ENCODE results near the gene TPST2.

TPST2 gene

DNA sequence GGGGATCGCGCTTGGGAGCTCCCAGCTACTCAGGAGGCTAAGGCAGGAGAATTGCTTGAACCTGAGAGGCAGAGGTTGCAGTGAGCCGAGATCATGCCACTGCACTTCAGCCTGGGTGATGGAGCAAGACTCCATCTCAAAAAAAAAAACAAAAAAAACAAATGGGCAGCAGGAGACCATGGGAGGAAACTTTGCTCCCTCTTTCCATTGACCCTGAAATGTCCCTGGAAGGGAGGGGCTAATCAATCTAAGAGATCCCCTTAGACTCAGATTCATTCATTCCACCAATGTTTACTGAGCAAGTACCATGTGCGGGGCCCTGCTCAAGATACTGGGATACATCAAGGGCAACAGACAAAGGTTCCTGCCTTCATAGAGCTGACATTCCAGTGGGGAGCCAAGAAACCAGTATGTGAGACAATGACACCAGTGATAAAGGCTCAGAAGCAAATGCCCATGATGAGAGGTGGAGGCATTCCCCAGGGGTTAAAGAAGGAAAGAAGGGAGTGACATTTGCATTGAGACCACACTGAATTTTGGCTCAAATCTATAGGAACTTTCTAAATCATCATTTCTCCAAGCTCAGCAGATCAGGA, 39.9 kb downstream of the TPST2 start:
- no peak overlapping the region for H3K27ac ChIP-seq (ENCODE audit: low read depth, low read length)
- no peak overlapping the region for H3K4me3 ChIP-seq (ENCODE audit: low read depth in 1 of 2, low read length in 2 of 2)
- H3K4me1 ChIP-seq (ENCODE audit: control insufficient read depth in 1 of 2, insufficient read depth in 2 of 2, low read length in 2 of 2): no peaks in the 10 kb centered on the region
- H3K27me3 ChIP-seq (ENCODE audit: control insufficient read depth in 1 of 2, insufficient read depth in 2 of 2, low read length in 2 of 2): no peaks in the 10 kb centered on the region
- H3K9me3 ChIP-seq (ENCODE audit: control insufficient read depth in 1 of 2, low read length in 2 of 2): no peaks in the 10 kb centered on the region
- peaks cover 0 to 1% of the 10 kb centered on the region in 2 donors for H3K36me3 ChIP-seq (ENCODE audit: control insufficient read depth in 1 of 2, insufficient read depth in 2 of 2, low read length in 2 of 2)
- no peak overlapping the region for H3K9ac ChIP-seq (ENCODE audit: low read depth in 1 of 2, low read length in 2 of 2)

- H3K36me3 ChIP-seq (ENCODE audit: control insufficient read depth in 1 of 2, insufficient read depth in 2 of 2, low read length in 2 of 2): peaks cover 0 to 6% of the 10 kb centered on the region in 2 donors
- H3K27ac ChIP-seq (ENCODE audit: low read depth, low read length): no peak overlapping the region
- H3K4me3 ChIP-seq (ENCODE audit: low read depth in 1 of 2, low read length in 2 of 2): no peak overlapping the region
- no peaks in the 10 kb centered on the region for H3K27me3 ChIP-seq (ENCODE audit: control insufficient read depth in 1 of 2, insufficient read depth in 2 of 2, low read length in 2 of 2)
- H3K4me1 ChIP-seq (ENCODE audit: control insufficient read depth in 1 of 2, insufficient read depth in 2 of 2, low read length in 2 of 2): no peaks in the 10 kb centered on the region
- no peaks in the 10 kb centered on the region for H3K9me3 ChIP-seq (ENCODE audit: control insufficient read depth in 1 of 2, low read length in 2 of 2)
- no peak overlapping the region for H3K9ac ChIP-seq (ENCODE audit: low read depth in 1 of 2, low read length in 2 of 2)
Measured at GRCh38 chr22:26548984-26549383, 40.9 kb downstream of the TPST2 start.

DNA sequence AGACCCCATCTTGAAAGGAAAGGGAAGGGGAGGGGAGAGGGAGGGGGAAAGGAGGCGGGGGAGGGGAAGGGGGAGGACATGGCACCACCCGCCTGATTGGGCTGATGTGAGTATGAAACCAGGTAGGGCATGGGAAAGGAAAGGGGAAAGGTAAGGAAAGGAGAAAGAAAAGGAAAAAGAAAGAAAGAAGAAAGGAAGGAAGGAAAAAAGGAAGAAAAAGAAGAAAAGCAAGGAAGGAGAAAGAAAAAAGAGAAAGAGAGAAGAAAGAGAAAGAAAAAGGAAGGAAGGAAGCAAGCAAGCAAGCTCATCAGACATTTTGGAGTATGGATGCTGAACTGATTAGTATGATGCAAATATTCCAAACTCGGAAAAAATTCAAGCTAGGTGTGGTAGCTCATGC, 41.6 kb downstream of the TPST2 start:
- H3K9ac ChIP-seq (ENCODE audit: low read depth in 1 of 2, low read length in 2 of 2): no peak overlapping the region
- no peak overlapping the region for H3K27ac ChIP-seq (ENCODE audit: low read depth, low read length)
- H3K36me3 ChIP-seq (ENCODE audit: control insufficient read depth in 1 of 2, insufficient read depth in 2 of 2, low read length in 2 of 2): peaks cover 0 to 6% of the 10 kb centered on the region in 2 donors
- H3K4me1 ChIP-seq (ENCODE audit: control insufficient read depth in 1 of 2, insufficient read depth in 2 of 2, low read length in 2 of 2): no peaks in the 10 kb centered on the region
- H3K9me3 ChIP-seq (ENCODE audit: control insufficient read depth in 1 of 2, low read length in 2 of 2): no peaks in the 10 kb centered on the region
- no peaks in the 10 kb centered on the region for H3K27me3 ChIP-seq (ENCODE audit: control insufficient read depth in 1 of 2, insufficient read depth in 2 of 2, low read length in 2 of 2)
- H3K4me3 ChIP-seq (ENCODE audit: low read depth in 1 of 2, low read length in 2 of 2): no peak overlapping the region

- Histone ChIP-seq H3K4me3 (ENCODE audit: low read depth in 1 of 2, low read length in 2 of 2) (no peak overlapping the region), H3K27me3 (ENCODE audit: control insufficient read depth in 1 of 2, insufficient read depth in 2 of 2, low read length in 2 of 2) (no peaks in the 10 kb centered on the region), H3K9me3 (ENCODE audit: control insufficient read depth in 1 of 2, low read length in 2 of 2) (no peaks in the 10 kb centered on the region), H3K27ac (ENCODE audit: low read depth, low read length) (no peak overlapping the region), H3K9ac (ENCODE audit: low read depth in 1 of 2, low read length in 2 of 2) (no peak overlapping the region), H3K36me3 (ENCODE audit: control insufficient read depth in 1 of 2, insufficient read depth in 2 of 2, low read length in 2 of 2) (peaks cover 0 to 6% of the 10 kb centered on the region in 2 donors), H3K4me1 (ENCODE audit: control insufficient read depth in 1 of 2, insufficient read depth in 2 of 2, low read length in 2 of 2) (peaks cover 0 to 3% of the 10 kb centered on the region in 2 donors)
Measured at GRCh38 chr22:26547837-26548236, 42.1 kb downstream of the TPST2 start.

DNA sequence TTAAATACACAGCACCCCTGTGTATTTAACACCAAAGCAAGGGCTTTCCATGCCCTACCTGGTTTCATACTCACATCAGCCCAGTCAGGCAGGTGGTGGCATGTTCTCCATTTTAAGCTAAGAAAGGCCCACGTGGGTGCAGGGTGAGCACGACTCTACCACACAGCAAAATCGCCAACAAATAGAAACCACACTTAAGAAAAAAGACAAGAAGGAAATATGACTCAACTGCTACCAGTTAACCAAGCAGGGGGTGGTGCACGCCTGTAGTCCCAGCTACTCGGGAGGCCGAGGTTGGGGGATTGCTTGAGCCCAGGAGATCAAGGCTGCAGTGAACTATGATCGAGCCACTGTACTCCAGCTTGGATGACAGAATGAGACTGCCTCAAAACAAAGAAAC, 42.5 kb downstream of the TPST2 start:
- Histone ChIP-seq H3K4me3 (ENCODE audit: low read depth in 1 of 2, low read length in 2 of 2) (no peak overlapping the region), H3K4me1 (ENCODE audit: control insufficient read depth in 1 of 2, insufficient read depth in 2 of 2, low read length in 2 of 2) (peaks cover 0 to 3% of the 10 kb centered on the region in 2 donors), H3K9me3 (ENCODE audit: control insufficient read depth in 1 of 2, low read length in 2 of 2) (no peaks in the 10 kb centered on the region), H3K36me3 (ENCODE audit: control insufficient read depth in 1 of 2, insufficient read depth in 2 of 2, low read length in 2 of 2) (peaks cover 0 to 6% of the 10 kb centered on the region in 2 donors), H3K9ac (ENCODE audit: low read depth in 1 of 2, low read length in 2 of 2) (no peak overlapping the region), H3K27ac (ENCODE audit: low read depth, low read length) (no peak overlapping the region), H3K27me3 (ENCODE audit: control insufficient read depth in 1 of 2, insufficient read depth in 2 of 2, low read length in 2 of 2) (no peaks in the 10 kb centered on the region)

DNA sequence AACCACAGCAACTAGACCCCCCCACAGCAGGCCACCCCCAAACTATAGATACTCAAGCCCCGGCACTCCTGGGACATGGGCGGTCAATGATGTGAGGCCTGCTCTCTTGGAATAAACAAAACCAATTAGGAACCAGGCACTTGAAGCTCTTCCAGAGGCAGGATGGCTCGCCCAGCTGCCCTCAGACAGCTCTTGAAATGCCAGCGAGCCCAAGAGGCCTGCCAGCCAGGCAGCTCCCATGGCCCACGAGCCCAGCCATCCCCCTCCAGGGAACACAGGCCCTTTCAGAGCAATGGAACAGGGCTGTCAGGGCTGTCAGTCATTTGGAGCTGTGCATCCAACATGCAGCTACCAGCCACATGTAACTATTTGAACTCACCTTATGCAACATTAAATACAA, 43.6 kb downstream of the TPST2 start:
- Histone ChIP-seq H3K27ac (ENCODE audit: low read depth, low read length) (no peak overlapping the region), H3K9me3 (ENCODE audit: control insufficient read depth in 1 of 2, low read length in 2 of 2) (no peaks in the 10 kb centered on the region), H3K9ac (ENCODE audit: low read depth in 1 of 2, low read length in 2 of 2) (no peak overlapping the region), H3K36me3 (ENCODE audit: control insufficient read depth in 1 of 2, insufficient read depth in 2 of 2, low read length in 2 of 2) (peaks cover 0 to 9% of the 10 kb centered on the region in 2 donors), H3K27me3 (ENCODE audit: control insufficient read depth in 1 of 2, insufficient read depth in 2 of 2, low read length in 2 of 2) (no peaks in the 10 kb centered on the region), H3K4me3 (ENCODE audit: low read depth in 1 of 2, low read length in 2 of 2) (no peak overlapping the region), H3K4me1 (ENCODE audit: control insufficient read depth in 1 of 2, insufficient read depth in 2 of 2, low read length in 2 of 2) (peaks cover 0 to 3% of the 10 kb centered on the region in 2 donors)

DNA sequence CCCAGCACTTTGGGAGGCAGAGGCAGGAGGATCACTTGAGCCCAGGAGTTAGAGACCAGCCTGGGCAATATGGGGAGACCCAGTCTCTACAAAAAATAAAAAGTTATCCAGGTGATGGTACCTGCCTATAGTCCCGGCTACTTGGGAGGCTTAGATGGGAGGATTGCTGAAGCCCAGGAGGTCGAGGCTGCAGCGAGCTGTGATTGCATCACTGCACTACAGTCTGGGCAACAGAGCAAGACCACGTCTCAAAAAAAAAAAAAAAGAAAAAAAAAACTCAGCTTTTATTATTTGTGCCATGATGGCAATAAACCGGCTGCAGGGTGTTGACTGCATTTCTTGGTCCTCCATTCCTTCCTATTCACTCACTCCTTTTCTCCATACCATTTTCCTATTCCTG, 44.1 kb downstream of the TPST2 start:
- Histone ChIP-seq H3K27ac (ENCODE audit: low read depth, low read length) (no peak overlapping the region), H3K4me3 (ENCODE audit: low read depth in 1 of 2, low read length in 2 of 2) (no peak overlapping the region), H3K9ac (ENCODE audit: low read depth in 1 of 2, low read length in 2 of 2) (no peak overlapping the region), H3K27me3 (ENCODE audit: control insufficient read depth in 1 of 2, insufficient read depth in 2 of 2, low read length in 2 of 2) (no peaks in the 10 kb centered on the region), H3K9me3 (ENCODE audit: control insufficient read depth in 1 of 2, low read length in 2 of 2) (no peaks in the 10 kb centered on the region), H3K36me3 (ENCODE audit: control insufficient read depth in 1 of 2, insufficient read depth in 2 of 2, low read length in 2 of 2) (peaks cover 3 to 13% of the 10 kb centered on the region in 2 donors), H3K4me1 (ENCODE audit: control insufficient read depth in 1 of 2, insufficient read depth in 2 of 2, low read length in 2 of 2) (peaks cover 0 to 3% of the 10 kb centered on the region in 2 donors)

GRCh38 chr22:26545385-26545784, 44.5 kb downstream of the TPST2 start:
- Histone ChIP-seq H3K4me3 (ENCODE audit: low read depth in 1 of 2, low read length in 2 of 2) (no peak overlapping the region), H3K4me1 (ENCODE audit: control insufficient read depth in 1 of 2, insufficient read depth in 2 of 2, low read length in 2 of 2) (peaks cover 0 to 3% of the 10 kb centered on the region in 2 donors), H3K9ac (ENCODE audit: low read depth in 1 of 2, low read length in 2 of 2) (no peak overlapping the region), H3K27me3 (ENCODE audit: control insufficient read depth in 1 of 2, insufficient read depth in 2 of 2, low read length in 2 of 2) (no peaks in the 10 kb centered on the region), H3K36me3 (ENCODE audit: control insufficient read depth in 1 of 2, insufficient read depth in 2 of 2, low read length in 2 of 2) (peaks cover 8 to 18% of the 10 kb centered on the region in 2 donors), H3K9me3 (ENCODE audit: control insufficient read depth in 1 of 2, low read length in 2 of 2) (no peaks in the 10 kb centered on the region), H3K27ac (ENCODE audit: low read depth, low read length) (no peak overlapping the region)

DNA sequence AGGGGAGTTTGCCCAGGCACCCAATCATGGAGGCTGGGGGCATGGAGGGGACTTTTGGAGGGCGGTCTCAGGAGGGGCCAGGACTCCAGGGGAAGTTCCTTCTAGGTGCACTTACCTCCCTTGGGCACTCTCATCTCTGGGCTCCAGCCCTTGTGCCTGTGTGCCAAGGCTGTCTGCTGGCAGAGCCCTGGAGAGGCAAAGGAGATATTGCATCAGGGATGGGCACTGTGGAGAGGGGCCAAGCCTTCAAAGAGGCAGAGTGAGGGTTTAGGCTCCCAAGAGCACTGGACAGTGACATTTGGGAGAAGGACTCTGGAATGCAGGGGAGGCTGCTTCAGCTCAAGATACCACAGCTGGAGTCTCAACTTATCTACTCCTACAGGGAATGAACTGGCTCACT, 45.4 kb downstream of the TPST2 start:
- Histone ChIP-seq H3K36me3 (ENCODE audit: control insufficient read depth in 1 of 2, insufficient read depth in 2 of 2, low read length in 2 of 2) (peaks cover 8 to 27% of the 10 kb centered on the region in 2 donors), H3K9me3 (ENCODE audit: control insufficient read depth in 1 of 2, low read length in 2 of 2) (no peaks in the 10 kb centered on the region), H3K9ac (ENCODE audit: low read depth in 1 of 2, low read length in 2 of 2) (no peak overlapping the region), H3K27me3 (ENCODE audit: control insufficient read depth in 1 of 2, insufficient read depth in 2 of 2, low read length in 2 of 2) (no peaks in the 10 kb centered on the region), H3K4me3 (ENCODE audit: low read depth in 1 of 2, low read length in 2 of 2) (no peak overlapping the region), H3K27ac (ENCODE audit: low read depth, low read length) (no peak overlapping the region), H3K4me1 (ENCODE audit: control insufficient read depth in 1 of 2, insufficient read depth in 2 of 2, low read length in 2 of 2) (peaks cover 0 to 3% of the 10 kb centered on the region in 2 donors)

DNA sequence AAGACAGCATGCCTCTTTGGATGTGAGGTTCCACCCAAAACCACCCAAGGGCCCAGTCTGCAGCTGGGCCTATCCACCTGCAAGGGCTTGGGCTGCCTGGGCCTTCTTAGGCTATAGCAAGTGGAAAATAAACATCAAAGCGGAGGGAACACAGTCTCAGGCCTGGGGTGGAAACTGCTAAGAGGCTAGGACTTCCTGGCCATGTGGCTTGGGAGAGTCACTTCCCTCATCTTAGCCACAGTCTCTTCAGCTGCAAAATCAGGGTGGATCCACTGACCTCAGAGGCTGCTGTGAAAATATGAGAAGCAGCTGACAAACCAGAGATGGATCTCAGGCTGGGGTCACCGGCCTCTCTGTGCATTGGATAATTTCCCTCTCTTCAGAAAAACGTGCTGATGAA, 47.1 kb downstream of the TPST2 start:
- Histone ChIP-seq H3K4me3 (ENCODE audit: low read depth in 1 of 2, low read length in 2 of 2) (no peak overlapping the region), H3K9me3 (ENCODE audit: control insufficient read depth in 1 of 2, low read length in 2 of 2) (no peaks in the 10 kb centered on the region), H3K4me1 (ENCODE audit: control insufficient read depth in 1 of 2, insufficient read depth in 2 of 2, low read length in 2 of 2) (peaks cover 0 to 3% of the 10 kb centered on the region in 2 donors), H3K36me3 (ENCODE audit: control insufficient read depth in 1 of 2, insufficient read depth in 2 of 2, low read length in 2 of 2) (peaks cover 8 to 36% of the 10 kb centered on the region in 2 donors), H3K9ac (ENCODE audit: low read depth in 1 of 2, low read length in 2 of 2) (no peak overlapping the region), H3K27me3 (ENCODE audit: control insufficient read depth in 1 of 2, insufficient read depth in 2 of 2, low read length in 2 of 2) (no peaks in the 10 kb centered on the region), H3K27ac (ENCODE audit: low read depth, low read length) (no peak overlapping the region)

All from duodenal mucosa (tissue), 2 donors.